GM21447 (cell line): ENCODE results near the gene AQR.
"Not testable (repeated sequence)": the region's sequence is repeated elsewhere in the genome, so short reads cannot be mapped to it uniquely, and the experiment has no call there.

Experiments used
- ATAC-seq: cut with Tn5 transposase; IDR thresholded peaks from one replicate; pipeline ENCODE4 v1.9.1; 2021; ENCODE audit not compliant: unreplicated experiment

The AQR gene

GRCh38 chr15:34964277-34964676 lies 5.3 kb downstream of the AQR start:
- no peak for ATAC-seq

- no peak for ATAC-seq
Observed at GRCh38 chr15:34953851-34954250, 15.7 kb downstream of the AQR start.

- no peak for ATAC-seq
Observed at GRCh38 chr15:34952481-34952880, 17.1 kb downstream of the AQR start.

- no peak for ATAC-seq
Observed at GRCh38 chr15:34951993-34952392, 17.5 kb downstream of the AQR start.

- ATAC-seq = no peak
Observed at GRCh38 chr15:34944936-34945335, 24.6 kb downstream of the AQR start.

- ATAC-seq = no peak
Observed at GRCh38 chr15:34943711-34944110, 25.8 kb downstream of the AQR start.

GRCh38 chr15:34943264-34943663 lies 26.3 kb downstream of the AQR start:
- not testable (repeated sequence) for ATAC-seq

GRCh38 chr15:34942363-34942762 lies 27.2 kb downstream of the AQR start:
- no peak for ATAC-seq

GRCh38 chr15:34941831-34942230 lies 27.7 kb downstream of the AQR start:
- no peak for ATAC-seq

- no peak for ATAC-seq
Observed at GRCh38 chr15:34941185-34941698, 28.3 kb downstream of the AQR start.

- ATAC-seq = no peak
Observed at GRCh38 chr15:34933432-34933975, 36.0 kb downstream of the AQR start.

GRCh38 chr15:34928349-34928748 lies 41.2 kb downstream of the AQR start:
- ATAC-seq = not testable (repeated sequence)

GRCh38 chr15:34927726-34928125 lies 41.8 kb downstream of the AQR start:
- no peak for ATAC-seq

GRCh38 chr15:34914317-34914716 lies 55.2 kb downstream of the AQR start:
- ATAC-seq = no peak

- no peak for ATAC-seq
Observed at GRCh38 chr15:34905047-34905446, 64.5 kb downstream of the AQR start.

GRCh38 chr15:34904527-34904926 lies 65.0 kb downstream of the AQR start:
- no peak for ATAC-seq

- no peak for ATAC-seq
Observed at GRCh38 chr15:34900748-34901147, 68.8 kb downstream of the AQR start.

GRCh38 chr15:34896183-34896582 lies 73.4 kb downstream of the AQR start:
- ATAC-seq = no peak

GRCh38 chr15:34893967-34894366 lies 75.6 kb downstream of the AQR start:
- no peak for ATAC-seq

- ATAC-seq = no peak
Observed at GRCh38 chr15:34892963-34893591, 76.5 kb downstream of the AQR start.

GRCh38 chr15:34890424-34890823 lies 79.1 kb downstream of the AQR start:
- ATAC-seq = no peak

GRCh38 chr15:34889476-34889875 lies 80.1 kb downstream of the AQR start:
- no peak for ATAC-seq

GRCh38 chr15:34886134-34886533 lies 83.4 kb downstream of the AQR start:
- no peak for ATAC-seq
